CD14-positive monocyte (primary cell): ENCODE data around the gene ATP2B1. TPM values are rescaled to one million over a fixed set of nuclear protein-coding genes. Genes with fewer than 3 reads are reported as not detected.

ENCODE experiments used
- DNase-seq, 3 donors: peaks; one replicate each; pipeline ENCODE4 v3.0.0-alpha.2; 2011 to 2022
- H2AFZ ChIP-seq: 2 replicates; pipeline ENCODE4 v1.6.0; 2012; ENCODE audit warnings: mild to moderate bottlenecking, low read depth, low read length, inconsistent platforms; ENCODE audit not compliant: insufficient read depth, poor library complexity, severe bottlenecking
- H3K27ac ChIP-seq, 2 donors: 1 replicate in 1 of 2; 2 replicates in 1 of 2; pipeline ENCODE4 v1.5.1; 2012 to 2013; ENCODE audit warnings: low read length in 2 of 2, control low read depth in 1 of 2, inconsistent platforms in 1 of 2, low read depth in 1 of 2, mild to moderate bottlenecking in 1 of 2
- H3K27me3 ChIP-seq, 2 donors: one replicate each; pipeline versions ENCODE4 v1.6.0 to v1.6.1; 2011 to 2013; ENCODE audit warnings: low read length in 2 of 2; ENCODE audit not compliant: control insufficient read depth in 2 of 2, insufficient read depth in 2 of 2
- H3K36me3 ChIP-seq, 2 donors: replicated peaks in 1 of 2; 1 replicate in 1 of 2; 2 replicates in 1 of 2; pipeline versions ENCODE4 v1.5.1 to v1.6.1; 2012 to 2013; ENCODE audit warnings: low read length in 2 of 2, control low read depth in 1 of 2, inconsistent platforms in 1 of 2, mild to moderate bottlenecking in 1 of 2; ENCODE audit not compliant: insufficient read depth in 2 of 2, control insufficient read depth in 1 of 2
- H3K4me1 ChIP-seq, 2 donors: 1 replicate in 1 of 2; 2 replicates in 1 of 2; pipeline versions ENCODE4 v1.5.1 to v1.6.1; 2012 to 2013; ENCODE audit warnings: low read length in 2 of 2, control low read depth in 1 of 2, inconsistent platforms in 1 of 2, mild to moderate bottlenecking in 1 of 2, moderate library complexity in 1 of 2; ENCODE audit not compliant: insufficient read depth in 2 of 2, control insufficient read depth in 1 of 2
- H3K4me2 ChIP-seq: replicated peaks from 2 replicates; pipeline ENCODE3; 2012; ENCODE audit warnings: low read length, moderate library complexity, mild to moderate bottlenecking; ENCODE audit not compliant: poor library complexity, severe bottlenecking; ENCODE audit errors: extremely low read depth
- H3K4me3 ChIP-seq, 3 experiments: fragments of 200-600 bp in 1 of 3; sonication (generic) in 1 of 3; replicated peaks in 1 of 3; 1 replicate in 2 of 3; 2 replicates in 1 of 3; pipeline ENCODE4 v1.5.1; 2011 to 2013; ENCODE audit warnings: low read length in 3 of 3, mild to moderate bottlenecking in 3 of 3, control low read depth in 2 of 3, low read depth in 2 of 3, inconsistent platforms in 1 of 3, moderate library complexity in 1 of 3
- H3K79me2 ChIP-seq: 2 replicates; pipeline ENCODE4 v1.6.0; 2012; ENCODE audit warnings: mild to moderate bottlenecking, control low read depth, inconsistent platforms, low read length, moderate library complexity; ENCODE audit not compliant: insufficient read depth
- H3K9ac ChIP-seq: 2 replicates; pipeline ENCODE4 v1.6.0; 2017; ENCODE audit warnings: low read length, mild to moderate bottlenecking; ENCODE audit not compliant: insufficient read depth, poor library complexity, severe bottlenecking
- H3K9me3 ChIP-seq, 2 donors: replicated peaks in 1 of 2; 1 replicate in 1 of 2; 2 replicates in 1 of 2; pipeline versions ENCODE4 v1.5.1 to v1.6.1; 2012 to 2013; ENCODE audit warnings: low read length in 2 of 2, control low read depth in 1 of 2; ENCODE audit not compliant: control insufficient read depth in 1 of 2, insufficient read depth in 1 of 2
- H4K20me1 ChIP-seq: 2 replicates; pipeline ENCODE4 v1.6.0; 2012; ENCODE audit warnings: mild to moderate bottlenecking, low read length, control low read depth, moderate library complexity; ENCODE audit not compliant: insufficient read depth
- H3K27ac Mint-ChIP-seq, 7 donors: one replicate each; pipeline ENCODE4 v1.8.0; 2020; ENCODE audit warnings: mild to moderate bottlenecking in 7 of 7, mixed read lengths in 7 of 7, moderate library complexity in 6 of 7, inconsistent platforms in 2 of 7
- H3K27me3 Mint-ChIP-seq, 3 donors: one replicate each; pipeline ENCODE4 v1.8.0; 2021 to 2022; ENCODE audit warnings: low read depth in 3 of 3, mild to moderate bottlenecking in 3 of 3, mixed read lengths in 3 of 3, moderate library complexity in 3 of 3, inconsistent platforms in 1 of 3
- H3K36me3 Mint-ChIP-seq, 2 donors: one replicate each; pipeline ENCODE4 v1.8.0; 2020; ENCODE audit warnings: mixed read lengths in 2 of 2, inconsistent platforms in 1 of 2, mild to moderate bottlenecking in 1 of 2
- H3K4me1 Mint-ChIP-seq: one replicate; pipeline ENCODE4 v1.8.0; 2020; ENCODE audit warnings: mild to moderate bottlenecking, mixed read lengths
- H3K4me3 Mint-ChIP-seq, 2 donors: one replicate each; pipeline ENCODE4 v1.8.0; 2020; ENCODE audit warnings: mild to moderate bottlenecking in 2 of 2, mixed read lengths in 2 of 2, moderate library complexity in 1 of 2
- H3K9me3 Mint-ChIP-seq, 7 donors: one replicate each; pipeline ENCODE4 v1.8.0; 2020 to 2022; ENCODE audit warnings: mixed read lengths in 7 of 7, mild to moderate bottlenecking in 6 of 7, moderate library complexity in 6 of 7, inconsistent platforms in 2 of 7
- WGBS: methylation state at CpG from one replicate; pipeline ENCODE4 v1.1.5; 2013; ENCODE audit warnings: missing lambda C conversion rate; ENCODE audit not compliant: insufficient coverage; 5-methylcytosine and 5-hydroxymethylcytosine counted together
- intact Hi-C, 2 donors: fragments of 100-400 bp; cut with micrococcal nuclease; formaldehyde crosslinking; loops; one replicate each; pipeline versions ENCODE4 v1.15.0 to v1.15.1; 2023
- polyA plus RNA-seq, 3 donors: library from polyadenylated mRNA; depleted of rRNA in 1 of 3; unstranded in 2 of 3; stranded (reverse) in 1 of 3; fragments of 300-500 nt in 2 of 3; fragments of >200 nt in 1 of 3; fragmentation: Illumina TruSeq in 2 of 3; gene quantifications; 1 replicate in 2 of 3; 2 replicates in 1 of 3; pipeline ENCODE4 v1.2.3, GENCODE V29; 2012 to 2021
- TF ChIP-seq, protein P1 (sequence below): fragments of 200-600 bp; IDR thresholded peaks from one replicate; pipeline ENCODE4 v1.8.0; 2022; ENCODE audit warnings: antibody characterized with exemption, mild to moderate bottlenecking

The ATP2B1 gene
- polyA plus RNA-seq, 3 donors = 35.9 to 59.3 (median 53.9) TPM

DNA sequence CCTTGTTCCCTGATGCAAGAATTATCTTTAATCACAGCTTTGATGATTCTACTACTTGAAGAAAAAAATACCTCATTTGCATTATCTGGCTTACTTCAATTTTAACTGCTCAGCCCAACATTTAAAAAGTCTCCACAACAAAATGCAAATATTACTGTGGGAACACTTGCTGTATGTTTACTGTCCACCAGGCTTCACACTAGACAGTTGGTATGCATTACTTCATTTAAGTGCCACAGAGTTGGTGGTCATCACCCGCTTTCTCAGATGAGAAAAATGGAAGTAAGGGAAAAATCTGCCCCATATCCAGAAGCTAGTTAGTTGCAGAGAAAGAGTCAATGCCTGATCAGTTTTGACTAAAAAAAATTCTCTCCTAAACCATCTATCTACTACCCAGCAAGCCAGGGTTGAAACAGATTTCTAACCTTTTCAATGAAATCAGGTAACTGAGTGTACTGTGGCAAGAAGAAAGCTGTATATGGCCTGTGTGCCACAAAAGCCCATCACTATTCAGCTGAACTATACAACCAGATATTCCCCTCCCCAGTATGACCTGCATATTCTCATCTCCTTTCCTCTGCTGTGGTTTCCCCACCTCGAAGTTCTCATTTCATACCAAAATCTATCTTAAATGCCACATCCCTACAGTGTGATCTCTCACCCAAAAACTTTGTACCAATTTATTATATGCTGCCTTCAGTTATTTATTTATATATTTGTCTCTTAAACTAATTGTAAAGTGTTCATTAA lies 90.3 kb downstream of the ATP2B1 start:
- 80% methylated on average over 1 of the region's 2 CpGs for WGBS
- Histone ChIP-seq H3K4me2 (no peak overlapping the region), H3K27me3 (no peaks in the 10 kb centered on the region), H4K20me1 (peaks cover 25% of the 10 kb centered on the region), H3K79me2 (no peaks in the 10 kb centered on the region), H2AFZ (no peak overlapping the region), H3K27ac (no peak overlapping the region), H3K36me3 (peaks cover 33 to 85% of the 10 kb centered on the region in 2 donors), H3K9me3 (no peaks in the 10 kb centered on the region), H3K9ac (no peak overlapping the region), H3K4me1 (no peaks in the 10 kb centered on the region), H3K4me3 (no peak overlapping the region)
- H3K36me3 Mint-ChIP-seq = peaks cover 64 to 65% of the 10 kb centered on the region in 2 donors
- no peaks in the 10 kb centered on the region for H3K27me3 Mint-ChIP-seq
- H3K9me3 Mint-ChIP-seq = no peaks in the 10 kb centered on the region
- H3K27ac Mint-ChIP-seq = peak overlapping the region in 2 of 7 donors; percentile 5 to 34
- TF ChIP-seq, protein P1, sequence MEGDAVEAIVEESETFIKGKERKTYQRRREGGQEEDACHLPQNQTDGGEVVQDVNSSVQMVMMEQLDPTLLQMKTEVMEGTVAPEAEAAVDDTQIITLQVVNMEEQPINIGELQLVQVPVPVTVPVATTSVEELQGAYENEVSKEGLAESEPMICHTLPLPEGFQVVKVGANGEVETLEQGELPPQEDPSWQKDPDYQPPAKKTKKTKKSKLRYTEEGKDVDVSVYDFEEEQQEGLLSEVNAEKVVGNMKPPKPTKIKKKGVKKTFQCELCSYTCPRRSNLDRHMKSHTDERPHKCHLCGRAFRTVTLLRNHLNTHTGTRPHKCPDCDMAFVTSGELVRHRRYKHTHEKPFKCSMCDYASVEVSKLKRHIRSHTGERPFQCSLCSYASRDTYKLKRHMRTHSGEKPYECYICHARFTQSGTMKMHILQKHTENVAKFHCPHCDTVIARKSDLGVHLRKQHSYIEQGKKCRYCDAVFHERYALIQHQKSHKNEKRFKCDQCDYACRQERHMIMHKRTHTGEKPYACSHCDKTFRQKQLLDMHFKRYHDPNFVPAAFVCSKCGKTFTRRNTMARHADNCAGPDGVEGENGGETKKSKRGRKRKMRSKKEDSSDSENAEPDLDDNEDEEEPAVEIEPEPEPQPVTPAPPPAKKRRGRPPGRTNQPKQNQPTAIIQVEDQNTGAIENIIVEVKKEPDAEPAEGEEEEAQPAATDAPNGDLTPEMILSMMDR = no peak
- H3K4me1 Mint-ChIP-seq = no peaks in the 10 kb centered on the region
- intact Hi-C loops = no loop called here
- DNase-seq = no peak
- H3K4me3 Mint-ChIP-seq = no peak overlapping the region

DNA sequence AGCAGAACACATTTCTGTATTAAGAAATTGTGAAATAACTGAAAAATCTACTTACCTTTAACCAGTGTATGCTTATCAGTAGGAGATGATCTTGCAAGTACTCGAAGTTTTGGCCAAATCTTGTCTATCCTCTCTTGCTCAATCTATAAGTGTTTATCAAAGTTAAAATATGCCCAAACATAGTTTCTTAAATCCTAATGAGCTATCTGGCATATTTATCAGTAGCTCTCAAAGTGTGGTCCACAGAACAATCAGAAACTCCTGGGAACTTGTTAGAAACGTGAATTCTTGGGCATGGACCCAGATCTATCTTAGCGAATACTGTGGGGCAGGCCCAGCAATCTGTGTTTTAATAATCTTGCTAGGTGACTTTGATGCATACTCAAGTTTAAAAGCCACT lies 98.3 kb downstream of the ATP2B1 start:
- 100% methylated on average over 1 of the region's 3 CpGs for WGBS

More for the DNA sequence above, 98.3 kb downstream of the ATP2B1 start:
- Mint-ChIP-seq H3K4me3 (no peak overlapping the region), H3K27ac (no peak overlapping the region), H3K4me1 (no peaks in the 10 kb centered on the region), H3K36me3 (peaks cover 79 to 86% of the 10 kb centered on the region in 2 donors), H3K27me3 (no peaks in the 10 kb centered on the region), H3K9me3 (no peaks in the 10 kb centered on the region)
- Histone ChIP-seq H3K36me3 (peaks cover 52 to 99% of the 10 kb centered on the region in 2 donors), H3K9me3 (no peaks in the 10 kb centered on the region), H3K79me2 (no peaks in the 10 kb centered on the region), H3K4me3 (no peak overlapping the region), H3K4me2 (no peak overlapping the region), H4K20me1 (peaks cover 31% of the 10 kb centered on the region), H3K27me3 (no peaks in the 10 kb centered on the region), H3K27ac (no peak overlapping the region), H2AFZ (no peak overlapping the region), H3K4me1 (no peaks in the 10 kb centered on the region), H3K9ac (no peak overlapping the region)
- DNase-seq = no peak
- TF ChIP-seq, protein P1 = no peak
- intact Hi-C loops = no loop called here
